ENCODE measurements around the gene ARSH. TPM values are rescaled to one million over a fixed set of nuclear protein-coding genes. Genes with fewer than 3 reads are reported as not detected.
"Not testable (repeated sequence)": the region's sequence is repeated elsewhere in the genome, so short reads cannot be mapped to it uniquely, and the experiment has no call there.

The ARSH gene, protein sequence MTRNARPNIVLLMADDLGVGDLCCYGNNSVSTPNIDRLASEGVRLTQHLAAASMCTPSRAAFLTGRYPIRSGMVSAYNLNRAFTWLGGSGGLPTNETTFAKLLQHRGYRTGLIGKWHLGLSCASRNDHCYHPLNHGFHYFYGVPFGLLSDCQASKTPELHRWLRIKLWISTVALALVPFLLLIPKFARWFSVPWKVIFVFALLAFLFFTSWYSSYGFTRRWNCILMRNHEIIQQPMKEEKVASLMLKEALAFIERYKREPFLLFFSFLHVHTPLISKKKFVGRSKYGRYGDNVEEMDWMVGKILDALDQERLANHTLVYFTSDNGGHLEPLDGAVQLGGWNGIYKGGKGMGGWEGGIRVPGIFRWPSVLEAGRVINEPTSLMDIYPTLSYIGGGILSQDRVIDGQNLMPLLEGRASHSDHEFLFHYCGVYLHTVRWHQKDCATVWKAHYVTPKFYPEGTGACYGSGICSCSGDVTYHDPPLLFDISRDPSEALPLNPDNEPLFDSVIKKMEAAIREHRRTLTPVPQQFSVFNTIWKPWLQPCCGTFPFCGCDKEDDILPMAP
- not detected for total RNA-seq

GRCh38 chrX:3006495-3006894, at the start of gene ARSH:
Gene ARSH, plus strand, starts transcription at chrX:3006546. Its CDS starts 67 bp downstream, at chrX:3006613.
- no peak for ATAC-seq (ENCODE audit: low FRiP score)
- TF ChIP-seq, protein P1, sequence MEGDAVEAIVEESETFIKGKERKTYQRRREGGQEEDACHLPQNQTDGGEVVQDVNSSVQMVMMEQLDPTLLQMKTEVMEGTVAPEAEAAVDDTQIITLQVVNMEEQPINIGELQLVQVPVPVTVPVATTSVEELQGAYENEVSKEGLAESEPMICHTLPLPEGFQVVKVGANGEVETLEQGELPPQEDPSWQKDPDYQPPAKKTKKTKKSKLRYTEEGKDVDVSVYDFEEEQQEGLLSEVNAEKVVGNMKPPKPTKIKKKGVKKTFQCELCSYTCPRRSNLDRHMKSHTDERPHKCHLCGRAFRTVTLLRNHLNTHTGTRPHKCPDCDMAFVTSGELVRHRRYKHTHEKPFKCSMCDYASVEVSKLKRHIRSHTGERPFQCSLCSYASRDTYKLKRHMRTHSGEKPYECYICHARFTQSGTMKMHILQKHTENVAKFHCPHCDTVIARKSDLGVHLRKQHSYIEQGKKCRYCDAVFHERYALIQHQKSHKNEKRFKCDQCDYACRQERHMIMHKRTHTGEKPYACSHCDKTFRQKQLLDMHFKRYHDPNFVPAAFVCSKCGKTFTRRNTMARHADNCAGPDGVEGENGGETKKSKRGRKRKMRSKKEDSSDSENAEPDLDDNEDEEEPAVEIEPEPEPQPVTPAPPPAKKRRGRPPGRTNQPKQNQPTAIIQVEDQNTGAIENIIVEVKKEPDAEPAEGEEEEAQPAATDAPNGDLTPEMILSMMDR (IDR thresholded peaks at IDR 0.05) = no peak
- DNase-seq (ENCODE audit: low spot score) = no peak

- DNase-seq (ENCODE audit: low spot score) (no peak), ATAC-seq (ENCODE audit: low FRiP score) (no peak)
- TF ChIP-seq, protein P1 (IDR thresholded peaks at IDR 0.05) = no peak
These were observed 48.1 kb upstream of the ARSH start for GRCh38 chrX:2958199-2958598.

DNA sequence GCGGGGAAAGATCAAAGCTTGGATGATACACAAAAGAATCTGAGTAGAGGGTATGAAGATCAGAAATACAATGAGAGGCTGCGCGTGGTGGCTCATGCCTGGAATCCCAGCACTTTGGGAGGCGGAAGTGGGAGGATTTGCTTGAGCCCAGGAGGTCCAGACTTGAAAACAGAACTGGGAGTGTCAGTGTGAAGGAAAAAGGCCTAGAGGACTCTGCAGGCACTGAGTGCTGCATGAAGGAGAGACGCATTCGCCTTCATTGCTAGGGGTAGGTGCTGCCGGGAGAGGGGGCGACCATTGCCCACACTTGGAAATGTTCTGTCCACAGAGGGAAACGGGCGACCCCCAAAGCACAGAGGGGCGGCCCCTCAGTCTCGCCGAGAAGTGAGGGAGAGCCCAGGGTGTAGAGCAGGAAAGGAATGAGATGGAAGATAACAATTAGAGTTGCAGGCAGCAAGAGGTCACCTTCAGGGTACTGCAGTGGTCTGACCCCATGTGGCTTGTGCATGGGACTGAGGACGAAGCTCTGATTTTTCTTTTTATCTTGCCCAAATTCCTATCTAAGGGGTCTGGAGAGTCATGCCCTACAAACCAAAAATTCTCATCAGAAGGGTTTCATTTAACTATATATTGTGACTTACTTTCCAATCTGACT, 45.4 kb upstream of the ARSH start:
- DNase-seq (ENCODE audit: low spot score) (no peak), ATAC-seq (ENCODE audit: low FRiP score) (no peak)
- TF ChIP-seq, protein P1 (IDR thresholded peaks at IDR 0.05) = no peak

DNA sequence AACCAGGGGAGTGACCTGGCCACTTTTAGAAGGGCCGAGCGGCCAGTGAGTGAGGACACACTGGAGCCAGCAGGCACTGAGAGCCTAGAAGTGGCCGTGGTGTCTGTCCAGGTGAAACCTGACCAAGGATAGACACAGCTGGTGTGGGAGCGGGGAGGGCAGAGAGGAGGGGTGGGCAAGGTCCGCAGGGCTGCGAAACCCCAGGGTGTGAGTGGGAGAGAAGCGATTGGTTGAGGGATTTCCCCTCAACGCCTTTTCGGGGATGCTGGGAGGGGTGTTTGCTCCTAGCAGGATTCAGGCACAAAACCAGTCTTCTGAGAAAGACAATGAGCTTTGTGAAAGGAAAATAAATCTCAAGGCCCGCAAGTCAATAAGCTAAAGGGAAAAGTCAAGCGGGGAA, 44.0 kb upstream of the ARSH start:
- DNase-seq (ENCODE audit: low spot score) (no peak), ATAC-seq (ENCODE audit: low FRiP score) (no peak)
- TF ChIP-seq, protein P1 (IDR thresholded peaks at IDR 0.05) = no peak

DNA sequence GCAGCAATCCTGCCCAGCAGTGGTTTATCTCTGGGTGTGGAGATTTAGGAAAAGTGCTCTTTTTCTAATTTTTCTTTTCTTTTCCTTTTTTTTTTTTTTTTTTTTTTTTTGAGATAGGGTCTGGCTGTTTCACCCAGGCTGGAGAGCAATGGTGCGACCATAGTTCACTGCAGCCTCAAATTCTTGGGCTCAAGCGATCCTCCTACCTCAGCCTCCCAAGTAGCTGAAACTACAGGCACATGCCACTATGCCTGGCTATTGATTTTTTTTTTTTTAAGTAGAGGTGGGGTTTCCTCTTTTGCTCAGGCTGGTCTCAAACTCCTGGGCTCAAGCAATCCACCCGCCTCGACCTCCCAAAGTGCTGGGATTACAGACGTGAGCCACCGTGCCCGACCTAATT, 42.9 kb upstream of the ARSH start:
- DNase-seq (ENCODE audit: low spot score); ATAC-seq (ENCODE audit: low FRiP score): not testable (repeated sequence)

- not testable (repeated sequence) for DNase-seq (ENCODE audit: low spot score); ATAC-seq (ENCODE audit: low FRiP score)
These were observed 42.2 kb upstream of the ARSH start for GRCh38 chrX:2963992-2964794.

- DNase-seq (ENCODE audit: low spot score) = no peak
- TF ChIP-seq, protein P1 (IDR thresholded peaks at IDR 0.05) = no peak
- no peak for ATAC-seq (ENCODE audit: low FRiP score)
These were observed 40.4 kb upstream of the ARSH start for GRCh38 chrX:2965965-2966364.
